IMR-90 (cell line): Measurements from ENCODE around the gene ROS1. TPM values are rescaled to one million over a fixed set of nuclear protein-coding genes. Genes with fewer than 3 reads are reported as not detected.

Experiments used
- ATAC-seq: fragments of 200-7000 bp; cut with Tn5 transposase; 2 replicates; pipeline ENCODE4 v1.9.1; 2020; ENCODE audit warnings: low read depth, mild to moderate bottlenecking, moderate library complexity
- BruUV-seq: library from RNA; stranded (reverse); fragments of 400-500 nt; replicated peaks from 2 replicates; lab custom pipeline; 2021; lab: Mats Ljungman, UMichigan
- CTCF ChIA-PET: fragments of 300-600 bp; formaldehyde crosslinking; extraction: SDS; loops from one replicate; lab custom pipeline; 2021; ENCODE audit warnings: antibody characterized with exemption; lab: Yijun Ruan, JAX
- POLR2A ChIA-PET: fragments of 300-600 bp; sonication (Branson Sonifier 250); formaldehyde crosslinking; loops from one replicate; lab custom pipeline; 2022; ENCODE audit warnings: antibody characterized with exemption; ENCODE audit not compliant: unreplicated experiment; lab: Charles Lee
- DNase-seq: peaks from one replicate; pipeline ENCODE4 v3.0.0; 2013
- H2AFZ ChIP-seq: replicated peaks from 2 replicates; pipeline ENCODE3; 2013; ENCODE audit warnings: low read length, mild to moderate bottlenecking; ENCODE audit not compliant: poor library complexity
- H2AK5ac ChIP-seq: 2 replicates; pipeline ENCODE4 v1.6.1; 2013; ENCODE audit warnings: low read depth, low read length, inconsistent platforms
- H2AK9ac ChIP-seq: replicated peaks from 2 replicates; pipeline ENCODE3; 2013; ENCODE audit warnings: mild to moderate bottlenecking, low read depth, low read length, moderate library complexity; ENCODE audit not compliant: poor library complexity
- H2BK120ac ChIP-seq: 2 replicates; pipeline ENCODE4 v1.6.1; 2013; ENCODE audit warnings: low read depth, low read length, inconsistent platforms
- H2BK15ac ChIP-seq: 3 replicates; pipeline ENCODE4 v1.6.1; 2013; ENCODE audit warnings: low read depth, low read length, inconsistent platforms
- H2BK20ac ChIP-seq: 2 replicates; pipeline ENCODE4 v1.6.1; 2013; ENCODE audit warnings: low read depth, mild to moderate bottlenecking, inconsistent platforms, low read length, moderate library complexity
- H2BK5ac ChIP-seq: 2 replicates; pipeline ENCODE4 v1.6.1; 2013; ENCODE audit warnings: mild to moderate bottlenecking, low read depth, low read length, inconsistent platforms; ENCODE audit not compliant: poor library complexity, severe bottlenecking
- H3K14ac ChIP-seq: replicated peaks from 2 replicates; pipeline ENCODE4 v1.6.1; 2013; ENCODE audit warnings: low read depth, low read length, inconsistent platforms
- H3K18ac ChIP-seq: 2 replicates; pipeline ENCODE4 v1.6.1; 2013; ENCODE audit warnings: low read depth, low read length, control low read depth
- H3K23ac ChIP-seq: 2 replicates; pipeline ENCODE4 v1.6.1; 2013; ENCODE audit warnings: low read depth, low read length, inconsistent platforms
- H3K27ac ChIP-seq: 2 replicates; pipeline ENCODE4 v1.5.1; 2013; ENCODE audit warnings: mild to moderate bottlenecking, control low read depth, low read length; ENCODE audit not compliant: insufficient read depth
- H3K27me3 ChIP-seq: 2 replicates; pipeline ENCODE4 v1.6.1; 2013; ENCODE audit warnings: low read length; ENCODE audit not compliant: control insufficient read depth, insufficient read depth
- H3K36me3 ChIP-seq: 2 replicates; pipeline ENCODE4 v1.6.1; 2013; ENCODE audit warnings: low read length, mixed read lengths; ENCODE audit not compliant: control insufficient read depth, insufficient read depth
- H3K4ac ChIP-seq: 2 replicates; pipeline ENCODE4 v1.6.1; 2013; ENCODE audit warnings: low read depth, low read length, inconsistent platforms
- H3K4me1 ChIP-seq: 2 replicates; pipeline ENCODE4 v1.6.1; 2013; ENCODE audit warnings: low read length, mixed read lengths; ENCODE audit not compliant: control insufficient read depth, insufficient read depth
- H3K4me2 ChIP-seq: 2 replicates; pipeline ENCODE4 v1.6.1; 2013; ENCODE audit warnings: low read depth, mild to moderate bottlenecking, control low read depth, low read length, moderate library complexity
- H3K4me3 ChIP-seq: 2 replicates; pipeline ENCODE4 v1.5.1; 2013; ENCODE audit warnings: low read depth, mild to moderate bottlenecking, control low read depth, low read length, moderate library complexity; ENCODE audit not compliant: insufficient read depth
- H3K56ac ChIP-seq: 2 replicates; pipeline ENCODE4 v1.6.1; 2013; ENCODE audit warnings: low read length, inconsistent platforms; ENCODE audit not compliant: insufficient read depth; ENCODE audit errors: extremely low read depth
- H3K79me1 ChIP-seq, 2 experiments: 2 replicates each; pipeline ENCODE4 v1.6.1; 2013; ENCODE audit warnings: low read length in 2 of 2, inconsistent platforms in 1 of 2, low read depth in 1 of 2
- H3K9ac ChIP-seq: 2 replicates; pipeline ENCODE4 v1.6.1; 2013; ENCODE audit warnings: low read depth, low read length, control low read depth
- H3K9me1 ChIP-seq: 2 replicates; pipeline ENCODE4 v1.6.1; 2013; ENCODE audit warnings: low read length, inconsistent platforms; ENCODE audit not compliant: insufficient read depth
- H3K9me3 ChIP-seq: 2 replicates; pipeline ENCODE4 v1.6.1; 2013; ENCODE audit warnings: low read length; ENCODE audit not compliant: control insufficient read depth, insufficient read depth
- H4K20me1 ChIP-seq: 2 replicates; pipeline ENCODE4 v1.6.1; 2013; ENCODE audit warnings: low read length, inconsistent platforms; ENCODE audit not compliant: insufficient read depth
- H4K5ac ChIP-seq: 2 replicates; pipeline ENCODE4 v1.6.1; 2013; ENCODE audit warnings: mild to moderate bottlenecking, low read depth, low read length, control low read depth
- H4K8ac ChIP-seq, 2 experiments: 2 replicates each; pipeline ENCODE4 v1.6.1; 2013; ENCODE audit warnings: low read depth in 2 of 2, low read length in 2 of 2, control low read depth in 1 of 2, inconsistent platforms in 1 of 2
- H4K91ac ChIP-seq: 2 replicates; pipeline ENCODE4 v1.6.1; 2013; ENCODE audit warnings: low read depth, low read length, inconsistent platforms; ENCODE audit not compliant: insufficient read depth
- CEBPB ChIP-seq: IDR thresholded peaks from 2 replicates; pipeline ENCODE4 v1.6.1; 2012; ENCODE audit warnings: low read depth, low read length, improper control_type of control experiment
- CHD1 ChIP-seq: IDR thresholded peaks from 2 replicates; pipeline ENCODE4 v1.6.1; 2012; ENCODE audit warnings: low read depth, low read length, improper control_type of control experiment
- CTCF ChIP-seq: conservative IDR thresholded peaks from 2 replicates; pipeline ENCODE4 v1.5.1; 2012; ENCODE audit warnings: mild to moderate bottlenecking, low read depth, low read length, improper control_type of control experiment
- FOS ChIP-seq: fragments of 150-350 bp; IDR thresholded peaks from 2 replicates; pipeline ENCODE4 v1.6.1; 2016; ENCODE audit warnings: low read depth, low read length
- MAFK ChIP-seq: IDR thresholded peaks from 2 replicates; pipeline ENCODE4 v1.6.1; 2012; ENCODE audit warnings: low read depth, low read length, improper control_type of control experiment
- MXI1 ChIP-seq: IDR thresholded peaks from 2 replicates; pipeline ENCODE4 v1.6.1; 2012; ENCODE audit warnings: low read depth, mild to moderate bottlenecking, low read length, moderate library complexity, borderline replicate concordance
- NFE2L2 ChIP-seq: fragments of 150-350 bp; IDR thresholded peaks from 2 replicates; pipeline ENCODE4 v1.6.1; 2016; ENCODE audit warnings: low read depth, mild to moderate bottlenecking, low read length
- POLR2A ChIP-seq: IDR thresholded peaks from 2 replicates; pipeline ENCODE4 v1.6.1; 2012; ENCODE audit warnings: mild to moderate bottlenecking, low read depth, low read length
- RAD21 ChIP-seq: IDR thresholded peaks from 2 replicates; pipeline ENCODE4 v1.6.1; 2012; ENCODE audit warnings: low read length, improper control_type of control experiment
- RCOR1 ChIP-seq: IDR thresholded peaks from 2 replicates; pipeline ENCODE4 v1.6.1; 2012; ENCODE audit warnings: mild to moderate bottlenecking, low read length, improper control_type of control experiment; ENCODE audit not compliant: insufficient replicate concordance
- RFX5 ChIP-seq: IDR thresholded peaks from 2 replicates; pipeline ENCODE4 v1.8.0; 2012; ENCODE audit warnings: low read depth, mild to moderate bottlenecking, low read length, moderate library complexity
- SMC3 ChIP-seq: fragments of 150-350 bp; IDR thresholded peaks from 2 replicates; pipeline ENCODE4 v1.6.1; 2016; ENCODE audit warnings: low read depth, mild to moderate bottlenecking, antibody characterized with exemption, low read length, moderate library complexity
- USF2 ChIP-seq: fragments of 150-350 bp; IDR thresholded peaks from 2 replicates; pipeline ENCODE4 v1.6.1; 2017; ENCODE audit warnings: mild to moderate bottlenecking, antibody characterized with exemption, low read length, low read depth
- WGBS, 2 experiments: methylation state at CpG; one replicate each; pipeline versions ENCODE4 v1.1.5 to v1.1.7; 2013; ENCODE audit warnings: missing lambda C conversion rate in 2 of 2; ENCODE audit not compliant: insufficient read length in 1 of 2; ENCODE audit errors: extremely low coverage in 2 of 2; 5-methylcytosine and 5-hydroxymethylcytosine counted together
- dilution Hi-C: fragments of 300-500 bp; cut with HindIII; formaldehyde crosslinking; loops from one replicate; pipeline ENCODE4 v1.14.3; 2018; ENCODE audit warnings: low sequenced_read_pairs; ENCODE audit not compliant: unreplicated experiment
- in situ Hi-C: fragments of 300-500 bp; cut with MboI; formaldehyde crosslinking; loops from 3 replicates; pipeline ENCODE4 v1.14.3; 2019; ENCODE audit warnings: low sequenced_read_pairs, inconsistent platforms, mixed read lengths
- intact Hi-C: fragments of 100-400 bp; cut with micrococcal nuclease; formaldehyde crosslinking; loops from 2 replicates; pipeline ENCODE4 v1.10.0; 2022
- polyA plus RNA-seq, 3 experiments: library from polyadenylated mRNA; depleted of rRNA; stranded (reverse); fragments of >200 nt; gene quantifications; 2 replicates each; pipeline ENCODE4 v1.2.3, GENCODE V29; 2012; ENCODE audit warnings: low replicate concordance in 1 of 3
- total RNA-seq: library from RNA; depleted of rRNA; stranded (reverse); fragments of >200 nt; gene quantifications from 2 replicates; pipeline ENCODE4 v1.2.3, GENCODE V29; 2012

The ROS1 gene
- total and polyA plus RNA-seq, 2 of the 4 experiments (the other 2 are of a cell fraction): under 0.01 to 0.03 TPM

GRCh38 chr6:117338567-117338966 lies 87.2 kb downstream of the ROS1 start:
- BruUV-seq: no TSS peak
- Histone ChIP-seq H2AK9ac (no peak overlapping the region), H2BK20ac (no peak overlapping the region), H3K27ac (no peak overlapping the region), H2BK5ac (no peak overlapping the region), H3K9ac (no peak overlapping the region), H3K14ac (no peak overlapping the region), H3K36me3 (no peaks in the 10 kb centered on the region), H3K9me1 (no peaks in the 10 kb centered on the region), H3K56ac (no peak overlapping the region), H2AFZ (no peak overlapping the region), H4K5ac (no peak overlapping the region), H4K91ac (no peak overlapping the region), H2BK15ac (no peak overlapping the region), H2BK120ac (no peak overlapping the region), H3K4me1 (no peaks in the 10 kb centered on the region), H3K23ac (no peak overlapping the region), H4K20me1 (no peaks in the 10 kb centered on the region), H3K4ac (no peak overlapping the region), H3K9me3 (no peaks in the 10 kb centered on the region), H3K79me1 (no peaks in the 10 kb centered on the region), H3K27me3 (no peaks in the 10 kb centered on the region; the same call in 1 of the 2 replicates), H3K4me2 (no peak overlapping the region), H3K4me3 (no peak overlapping the region), H3K18ac (no peak overlapping the region), H4K8ac (no peak overlapping the region), H2AK5ac (no peak overlapping the region)
- ATAC-seq (no peak), DNase-seq (no peak)
- ChIA-PET POLR2A (no interaction called here), CTCF (no interaction called here)
- no peak for TF ChIP-seq POLR2A
- no peak for TF ChIP-seq FOS
- no peak for TF ChIP-seq RCOR1
- TF ChIP-seq MAFK: no peak
- TF ChIP-seq RFX5: no peak
- no peak for TF ChIP-seq CHD1
- no peak for TF ChIP-seq MXI1
- TF ChIP-seq USF2: no peak
- TF ChIP-seq RAD21: no peak
- TF ChIP-seq CTCF: no peak
- TF ChIP-seq CEBPB: no peak
- no peak for TF ChIP-seq NFE2L2
- no peak for TF ChIP-seq SMC3
- dilution Hi-C loops (no loop called here), intact Hi-C loops (no loop called here), in situ Hi-C loops (no loop called here)
- no CpG with 5 or more reads among the region's 1 CpG for WGBS, 2 experiments
